ENCODE data around the gene PERM1.

GRCh38 chr1:963301-963651 is 18.6 kb downstream of the PERM1 start:
- TF ChIP-seq EP300 (IDR thresholded peaks at IDR 0.05; ENCODE audit: borderline replicate concordance) (no peak), RAD21 (IDR thresholded peaks at IDR 0.05; ENCODE audit: low read depth) (no peak), MAX (IDR thresholded peaks at IDR 0.05) (no peak), TAF1 (IDR thresholded peaks at IDR 0.05; ENCODE audit: low read depth) (no peak), TCF12 (IDR thresholded peaks at IDR 0.05; ENCODE audit: low read depth) (no peak), ZBTB7A (IDR thresholded peaks at IDR 0.05; ENCODE audit: low read depth) (no peak), TEAD4 (IDR thresholded peaks at IDR 0.05) (no peak), FOXM1 (IDR thresholded peaks at IDR 0.05; ENCODE audit: borderline replicate concordance, low read depth) (no peak)
- TF ChIP-seq, protein P1, sequence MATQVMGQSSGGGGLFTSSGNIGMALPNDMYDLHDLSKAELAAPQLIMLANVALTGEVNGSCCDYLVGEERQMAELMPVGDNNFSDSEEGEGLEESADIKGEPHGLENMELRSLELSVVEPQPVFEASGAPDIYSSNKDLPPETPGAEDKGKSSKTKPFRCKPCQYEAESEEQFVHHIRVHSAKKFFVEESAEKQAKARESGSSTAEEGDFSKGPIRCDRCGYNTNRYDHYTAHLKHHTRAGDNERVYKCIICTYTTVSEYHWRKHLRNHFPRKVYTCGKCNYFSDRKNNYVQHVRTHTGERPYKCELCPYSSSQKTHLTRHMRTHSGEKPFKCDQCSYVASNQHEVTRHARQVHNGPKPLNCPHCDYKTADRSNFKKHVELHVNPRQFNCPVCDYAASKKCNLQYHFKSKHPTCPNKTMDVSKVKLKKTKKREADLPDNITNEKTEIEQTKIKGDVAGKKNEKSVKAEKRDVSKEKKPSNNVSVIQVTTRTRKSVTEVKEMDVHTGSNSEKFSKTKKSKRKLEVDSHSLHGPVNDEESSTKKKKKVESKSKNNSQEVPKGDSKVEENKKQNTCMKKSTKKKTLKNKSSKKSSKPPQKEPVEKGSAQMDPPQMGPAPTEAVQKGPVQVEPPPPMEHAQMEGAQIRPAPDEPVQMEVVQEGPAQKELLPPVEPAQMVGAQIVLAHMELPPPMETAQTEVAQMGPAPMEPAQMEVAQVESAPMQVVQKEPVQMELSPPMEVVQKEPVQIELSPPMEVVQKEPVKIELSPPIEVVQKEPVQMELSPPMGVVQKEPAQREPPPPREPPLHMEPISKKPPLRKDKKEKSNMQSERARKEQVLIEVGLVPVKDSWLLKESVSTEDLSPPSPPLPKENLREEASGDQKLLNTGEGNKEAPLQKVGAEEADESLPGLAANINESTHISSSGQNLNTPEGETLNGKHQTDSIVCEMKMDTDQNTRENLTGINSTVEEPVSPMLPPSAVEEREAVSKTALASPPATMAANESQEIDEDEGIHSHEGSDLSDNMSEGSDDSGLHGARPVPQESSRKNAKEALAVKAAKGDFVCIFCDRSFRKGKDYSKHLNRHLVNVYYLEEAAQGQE (IDR thresholded peaks at IDR 0.05; ENCODE audit: low read depth): no peak
